Activated naive CD4-positive, alpha-beta T cell (primary cell): Measurements from ENCODE around the gene SREK1.

Experiments
- DNase-seq, 4 experiments: peaks; one replicate each; lab custom pipeline; 2025; lab: John Stamatoyannopoulos, UW

Gene SREK1

GRCh38 chr5:66164044-66164790 is 20.1 kb downstream of the SREK1 start:
- no peak for DNase-seq

DNA sequence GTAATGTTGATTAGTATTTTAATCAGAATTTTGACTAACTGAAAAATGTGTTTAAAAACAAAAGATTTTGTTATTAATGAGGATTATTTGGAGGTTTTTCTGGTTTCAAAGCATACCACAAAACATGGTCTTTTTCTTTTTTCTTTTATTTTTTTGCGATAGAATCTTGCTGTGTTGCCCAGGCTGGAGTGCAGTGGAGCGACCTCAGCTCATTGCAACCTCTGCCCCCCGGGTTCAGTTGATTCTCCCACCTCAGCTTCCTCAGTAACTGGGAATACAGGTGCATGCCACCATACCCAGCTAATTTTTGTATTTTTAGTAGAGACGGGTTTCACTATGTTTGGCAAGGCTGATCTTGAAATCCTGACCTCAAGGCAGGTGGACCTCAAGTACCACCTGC is 24.1 kb downstream of the SREK1 start:
- DNase-seq: no peak

- no peak for DNase-seq
Measured at GRCh38 chr5:66169534-66169933, 25.4 kb downstream of the SREK1 start.

- no peak for DNase-seq
Measured at GRCh38 chr5:66170195-66170919, 26.3 kb downstream of the SREK1 start.

- peak in 2 of 4 experiments; percentile 3 to 14 for DNase-seq
Measured at GRCh38 chr5:66171349-66172344, 27.5 kb downstream of the SREK1 start.

DNA sequence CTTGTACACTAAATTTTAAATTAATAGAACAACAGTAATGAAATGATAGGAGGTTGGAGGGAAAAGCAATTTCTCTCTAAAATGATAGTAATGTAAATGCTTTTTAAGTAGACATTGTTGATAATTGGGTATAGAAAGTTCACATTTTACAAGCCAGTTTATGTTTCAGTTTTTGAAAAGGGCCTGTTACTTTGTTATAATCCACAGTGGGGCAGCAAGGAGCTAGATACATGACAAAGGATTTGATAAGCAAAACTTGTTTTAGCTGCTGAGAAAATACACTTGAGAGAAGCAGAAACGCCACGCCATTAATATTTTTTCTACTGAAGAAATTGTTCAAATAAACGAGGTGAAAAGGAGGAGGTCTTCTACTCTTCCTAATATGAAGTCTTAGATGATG is 30.2 kb downstream of the SREK1 start:
- DNase-seq: no peak

DNA sequence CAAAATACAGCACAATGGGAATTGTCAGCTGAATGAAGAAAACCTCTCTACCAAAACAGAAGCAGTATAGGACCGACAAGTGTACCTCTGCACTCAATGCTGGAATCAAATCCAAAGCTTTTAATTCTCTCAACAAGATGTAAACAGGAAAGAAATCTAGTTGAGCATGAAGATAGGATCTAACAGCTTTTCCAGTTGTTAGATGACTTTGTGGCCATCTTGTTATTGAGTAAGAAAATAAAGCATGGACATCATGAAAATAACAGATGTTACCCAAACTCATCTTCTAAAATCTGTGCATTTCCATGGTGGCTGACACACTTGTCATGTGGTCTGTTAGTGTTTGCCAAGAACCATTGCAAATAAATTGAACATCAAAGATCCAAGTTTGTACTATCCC is 34.7 kb downstream of the SREK1 start:
- no peak for DNase-seq

- DNase-seq: no peak
Measured at GRCh38 chr5:66179297-66180051, 35.4 kb downstream of the SREK1 start.

- no peak for DNase-seq
Measured at GRCh38 chr5:66180282-66181155, 36.4 kb downstream of the SREK1 start.

DNA sequence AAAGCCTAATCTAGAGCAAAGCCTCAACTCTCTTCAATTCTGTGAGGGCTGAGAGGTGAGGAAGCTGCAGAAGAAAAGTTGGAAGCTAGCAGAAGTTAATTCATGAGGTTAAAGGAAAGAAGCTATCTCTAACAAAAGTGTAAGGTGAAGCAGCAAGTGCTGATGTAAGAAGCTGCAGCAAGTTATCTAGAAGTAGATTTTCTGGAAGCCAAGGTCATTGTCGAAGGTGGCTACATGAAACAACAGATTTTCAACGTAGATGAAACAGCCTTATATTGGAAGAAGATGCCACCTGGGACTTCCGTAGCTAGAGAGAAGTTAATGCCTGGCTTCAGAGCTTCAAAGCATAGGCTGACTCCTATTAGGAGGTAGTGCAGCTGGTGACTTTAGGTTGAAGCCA is 42.0 kb downstream of the SREK1 start:
- DNase-seq: no peak

DNA sequence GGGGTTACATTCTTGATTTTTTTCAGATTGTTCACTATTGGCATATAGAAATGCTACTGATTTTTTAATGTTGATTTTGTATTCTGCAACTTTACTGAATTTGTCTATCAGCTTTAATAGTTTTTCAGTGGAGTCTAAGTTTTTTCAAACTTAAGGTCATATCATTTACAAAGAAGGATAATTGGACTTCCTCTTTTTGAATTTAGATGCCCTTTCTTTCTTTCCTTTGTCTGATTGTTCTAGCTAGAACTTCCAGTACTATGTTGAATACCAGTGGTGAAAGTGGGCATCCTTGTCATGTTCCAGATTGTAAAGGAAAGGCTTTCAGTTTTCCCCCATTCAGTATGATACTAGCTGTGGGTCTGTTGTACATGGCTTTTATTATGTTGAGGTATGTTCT is 49.3 kb downstream of the SREK1 start:
- no peak for DNase-seq

DNA sequence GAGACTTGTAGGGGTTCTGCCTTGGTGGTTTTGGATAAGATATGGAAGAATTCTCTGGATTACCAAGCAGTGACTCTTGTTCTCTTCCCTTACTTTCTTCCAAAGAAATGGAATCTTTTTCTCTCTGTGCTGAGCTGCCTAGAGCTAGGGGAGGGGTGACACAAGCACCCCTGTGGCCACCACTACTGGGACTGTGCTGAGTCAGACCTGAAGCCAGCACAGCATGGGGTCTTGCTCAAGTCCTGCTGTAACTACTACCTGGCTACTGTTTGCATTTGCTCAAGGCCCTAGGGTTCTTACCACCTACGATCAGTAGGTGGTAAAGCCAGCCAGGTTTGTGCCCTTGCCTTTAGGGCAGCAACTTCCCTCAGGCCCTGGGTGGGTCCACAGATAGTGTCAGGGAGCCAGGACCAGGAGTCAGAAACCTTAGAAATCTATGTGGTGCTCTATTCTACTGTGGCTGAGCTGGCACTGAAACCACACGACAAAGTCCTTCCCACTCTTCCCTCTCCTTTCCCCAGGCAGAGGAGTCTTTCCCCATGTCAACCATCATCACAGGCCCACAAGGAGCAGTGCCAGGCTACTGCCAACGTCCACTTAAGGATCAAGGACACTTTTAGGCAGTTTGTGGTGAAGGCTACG is 53.8 kb downstream of the SREK1 start:
- DNase-seq: no peak

DNA sequence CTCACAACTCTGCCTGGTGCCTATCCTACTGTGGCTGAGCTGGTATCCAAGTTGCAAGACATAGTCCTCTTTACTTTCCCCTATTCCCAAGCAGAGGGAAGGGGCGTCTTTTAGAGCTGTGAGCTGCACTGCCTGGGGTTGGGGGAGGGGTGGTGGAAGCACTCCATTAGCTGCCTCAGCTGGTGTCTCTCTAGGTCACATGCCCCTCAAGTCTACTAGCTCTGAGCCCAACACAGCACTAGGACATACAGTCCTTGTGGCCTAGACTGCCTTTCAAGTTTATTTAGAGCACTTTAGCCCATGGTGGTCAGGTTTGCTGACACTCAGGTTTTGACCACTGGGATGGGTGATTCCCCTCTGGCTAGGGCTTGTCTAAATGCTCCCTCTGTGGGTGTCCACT is 54.7 kb downstream of the SREK1 start:
- no peak for DNase-seq

GRCh38 chr5:66203531-66203930 is 59.4 kb downstream of the SREK1 start:
- no peak for DNase-seq

GRCh38 chr5:66206465-66206864 is 62.4 kb downstream of the SREK1 start:
- DNase-seq: no peak

GRCh38 chr5:66207800-66208561 is 63.9 kb downstream of the SREK1 start:
- no peak for DNase-seq

GRCh38 chr5:66209350-66209749 is 65.2 kb downstream of the SREK1 start:
- DNase-seq: no peak

GRCh38 chr5:66209794-66210193 is 65.7 kb downstream of the SREK1 start:
- no peak for DNase-seq

DNA sequence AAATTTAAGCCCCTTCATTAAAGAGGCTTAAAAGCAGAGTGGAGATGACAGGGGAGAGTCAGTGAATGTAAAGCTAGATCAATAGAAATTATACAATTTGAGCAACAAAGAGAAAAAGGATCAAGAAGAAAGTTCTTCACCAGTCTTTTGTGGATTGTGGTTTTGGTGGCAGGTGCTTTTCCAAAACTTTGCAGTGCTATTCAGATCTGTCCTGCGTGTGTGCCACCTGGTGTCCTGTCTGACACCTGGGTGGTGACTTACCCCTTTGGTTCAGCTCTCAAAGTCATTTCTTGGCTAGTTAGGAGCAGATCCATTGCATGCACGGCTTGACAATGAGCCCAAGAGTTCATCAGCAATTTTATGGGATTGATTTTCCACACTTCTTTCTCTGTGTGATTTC is 69.4 kb downstream of the SREK1 start:
- no peak for DNase-seq
